Mammary epithelial cell (primary cell): Measurements from ENCODE around the gene DSG1.

Source experiments
- CTCF ChIP-seq, 2 donors: IDR thresholded peaks in 1 of 2; conservative IDR thresholded peaks in 1 of 2; 2 replicates each; pipeline ENCODE4 v1.5.1; 2011 to 2012; ENCODE audit warnings: inconsistent platforms in 2 of 2, low read length in 2 of 2, mild to moderate bottlenecking in 2 of 2, control low read depth in 1 of 2, low read depth in 1 of 2; ENCODE audit not compliant: insufficient read depth in 1 of 2; ENCODE audit errors: extremely low read depth in 1 of 2
- EZH2 ChIP-seq: IDR thresholded peaks from 2 replicates; pipeline ENCODE4 v1.6.1; 2012; ENCODE audit warnings: low read length, inconsistent platforms, borderline replicate concordance

GRCh38 chr18:31369478-31369877 is 51.5 kb downstream of the DSG1 start:
- TF ChIP-seq CTCF (conservative IDR thresholded peaks at IDR 0.05 in 1 of 2, IDR thresholded peaks at IDR 0.05 in 1 of 2; ENCODE audit: extremely low read depth in 1 of 2, insufficient read depth in 1 of 2, low read depth in 1 of 2, low read length in 2 of 2), result no peak
- no peak for TF ChIP-seq EZH2
